ENCODE results near the gene SMIM31. TPM values are rescaled to one million over a fixed set of nuclear protein-coding genes. Genes with fewer than 3 reads are reported as not detected.

SMIM31 gene
- total and polyA plus RNA-seq, 2 donors (not counting 1 experiment from before 2014, with no cell fraction given), result not detected

- Mint-ChIP-seq H3K4me3 (no peak overlapping the region), H3K27me3 (no peaks in the 10 kb centered on the region), H3K4me1 (no peaks in the 10 kb centered on the region), H3K9me3 (ENCODE audit: insufficient read depth) (no peaks in the 10 kb centered on the region), H3K27ac (no peak overlapping the region)
- ATAC-seq (ENCODE audit: low read depth), result no peak
- Histone ChIP-seq H4K20me1 (ENCODE audit: control insufficient read depth, insufficient read depth, low read length, poor library complexity, severe bottlenecking) (no peaks in the 10 kb centered on the region), H3K9ac (ENCODE audit: low read length) (no peak overlapping the region), H3K4me1 (ENCODE audit: control insufficient read depth in 2 of 2, insufficient read depth in 2 of 2, low read length in 2 of 2) (no peaks in the 10 kb centered on the region), H3K27me3 (replicated peaks in 1 of 4; ENCODE audit: control extremely low read depth in 1 of 4, control insufficient read depth in 3 of 4, insufficient read depth in 4 of 4, low read length in 3 of 4) (no peaks in the 10 kb centered on the region), H3K9me3 (ENCODE audit: control extremely low read depth in 1 of 3, control insufficient read depth in 2 of 3, insufficient read depth in 1 of 3, low read length in 2 of 3) (no peaks in the 10 kb centered on the region), H3K4me2 (replicated peaks; ENCODE audit: low read depth, low read length, poor library complexity, severe bottlenecking) (no peak overlapping the region), H3K79me2 (ENCODE audit: control insufficient read depth, insufficient read depth, low read length) (no peaks in the 10 kb centered on the region), H3K36me3 (replicated peaks in 1 of 2; ENCODE audit: control extremely low read depth in 1 of 2, control insufficient read depth in 1 of 2, extremely low read depth in 1 of 2, insufficient read depth in 2 of 2, low read length in 1 of 2) (no peaks in the 10 kb centered on the region), H2AFZ (ENCODE audit: insufficient read depth, low read depth, low read length, poor library complexity, severe bottlenecking) (no peak overlapping the region), H3K4me3 (ENCODE audit: control extremely low read depth in 1 of 5, extremely low read depth in 1 of 5, insufficient read depth in 1 of 5, low read depth in 2 of 5, low read length in 4 of 5) (no peak overlapping the region), H3K27ac (ENCODE audit: low read length in 2 of 2) (no peak overlapping the region)
- peak; percentile 70 for TF ChIP-seq CTCF (IDR thresholded peaks at IDR 0.05)
- no peak for TF ChIP-seq EZH2 (IDR thresholded peaks at IDR 0.05; ENCODE audit: borderline replicate concordance, insufficient read depth, low read depth, low read length, poor library complexity, severe bottlenecking)
- peak; percentile 23 for DNase-seq
- CTCF ChIA-PET, result interaction anchor here (1.0 to 1.8 kb wide), 5 partner anchors 10 to 684 kb away, joined by 3 to 7 read pairs (median 5); no protein-coding TSS in a partner anchor
- intact Hi-C loops (cut with micrococcal nuclease), result loop anchor here (5.0 kb wide), 1 partner anchor 317 kb away; no protein-coding TSS in a partner anchor
- 0% methylated on average over 3 of the region's 7 CpGs for WGBS (ENCODE audit: insufficient coverage)
- POLR2A ChIA-PET, result no interaction called here
These were observed 25.9 kb downstream of the SMIM31 start for GRCh38 chr4:164779811-164780216.

- intact Hi-C loops (cut with micrococcal nuclease), result no loop called here
- no peak for TF ChIP-seq CTCF (IDR thresholded peaks at IDR 0.05)
- no peak for TF ChIP-seq EZH2 (IDR thresholded peaks at IDR 0.05; ENCODE audit: borderline replicate concordance, insufficient read depth, low read depth, low read length, poor library complexity, severe bottlenecking)
These were observed 26.9 kb downstream of the SMIM31 start for GRCh38 chr4:164780839-164781238.

More at GRCh38 chr4:164780839-164781238, 26.9 kb downstream of the SMIM31 start:
- Histone ChIP-seq H4K20me1 (ENCODE audit: control insufficient read depth, insufficient read depth, low read length, poor library complexity, severe bottlenecking) (no peaks in the 10 kb centered on the region), H3K27me3 (replicated peaks in 1 of 4; ENCODE audit: control extremely low read depth in 1 of 4, control insufficient read depth in 3 of 4, insufficient read depth in 4 of 4, low read length in 3 of 4) (no peaks in the 10 kb centered on the region), H3K79me2 (ENCODE audit: control insufficient read depth, insufficient read depth, low read length) (no peaks in the 10 kb centered on the region), H3K9me3 (ENCODE audit: control extremely low read depth in 1 of 3, control insufficient read depth in 2 of 3, insufficient read depth in 1 of 3, low read length in 2 of 3) (no peaks in the 10 kb centered on the region), H3K9ac (ENCODE audit: low read length) (no peak overlapping the region), H3K36me3 (replicated peaks in 1 of 2; ENCODE audit: control extremely low read depth in 1 of 2, control insufficient read depth in 1 of 2, extremely low read depth in 1 of 2, insufficient read depth in 2 of 2, low read length in 1 of 2) (no peaks in the 10 kb centered on the region), H2AFZ (ENCODE audit: insufficient read depth, low read depth, low read length, poor library complexity, severe bottlenecking) (no peak overlapping the region), H3K4me1 (ENCODE audit: control insufficient read depth in 2 of 2, insufficient read depth in 2 of 2, low read length in 2 of 2) (no peaks in the 10 kb centered on the region), H3K4me2 (replicated peaks; ENCODE audit: low read depth, low read length, poor library complexity, severe bottlenecking) (no peak overlapping the region), H3K27ac (ENCODE audit: low read length in 2 of 2) (no peak overlapping the region), H3K4me3 (ENCODE audit: control extremely low read depth in 1 of 5, extremely low read depth in 1 of 5, insufficient read depth in 1 of 5, low read depth in 2 of 5, low read length in 4 of 5) (no peak overlapping the region)
- POLR2A ChIA-PET, result no interaction called here
- 93% methylated on average over 3 of the region's 3 CpGs for WGBS (ENCODE audit: insufficient coverage)
- Mint-ChIP-seq H3K27me3 (no peaks in the 10 kb centered on the region), H3K27ac (no peak overlapping the region), H3K4me1 (no peaks in the 10 kb centered on the region), H3K9me3 (ENCODE audit: insufficient read depth) (no peaks in the 10 kb centered on the region), H3K4me3 (no peak overlapping the region)
- CTCF ChIA-PET, result interaction anchor here (0.8 to 1.8 kb wide), 6 partner anchors 9 to 683 kb away, joined by 3 to 7 read pairs (median 4); no protein-coding TSS in a partner anchor
- ATAC-seq (ENCODE audit: low read depth), result no peak
- no peak for DNase-seq

Data from B cell (primary cell).